Kidney (tissue), 14 donors: ENCODE data around the gene MOG. TPM values are rescaled to one million over a fixed set of nuclear protein-coding genes. Genes with fewer than 3 reads are reported as not detected.

Source experiments
- DNase-seq, 5 donors: peaks; one replicate each; pipeline ENCODE4 v3.0.0-alpha.2; 2013 to 2020
- FAIRE-seq: peaks from 2 replicates; lab custom pipeline; 2012; peaks lifted over from hg19 to GRCh38; lab: Jason Lieb, UNC
- H3K27ac ChIP-seq, 2 donors: one replicate each; pipeline ENCODE4 v1.7.0; 2013; ENCODE audit warnings: low read depth in 2 of 2, low read length in 2 of 2, inconsistent platforms in 1 of 2
- H3K27me3 ChIP-seq: one replicate; pipeline ENCODE4 v1.7.1; 2013; ENCODE audit warnings: low read length, inconsistent platforms; ENCODE audit not compliant: control insufficient read depth, insufficient read depth
- H3K36me3 ChIP-seq, 3 donors: one replicate each; pipeline versions ENCODE4 v1.7.0 to v1.7.1; 2013; ENCODE audit warnings: low read length in 3 of 3, control low read depth in 1 of 3, inconsistent platforms in 1 of 3; ENCODE audit not compliant: insufficient read depth in 3 of 3, control insufficient read depth in 2 of 3
- H3K4me1 ChIP-seq, 3 donors: one replicate each; pipeline versions ENCODE4 v1.7.0 to v1.7.1; 2013; ENCODE audit warnings: low read length in 3 of 3, inconsistent platforms in 1 of 3, low read depth in 1 of 3; ENCODE audit not compliant: control insufficient read depth in 2 of 3, insufficient read depth in 2 of 3
- H3K4me3 ChIP-seq, 3 donors: one replicate each; pipeline versions ENCODE4 v1.7.0 to v1.8.1; 2013; ENCODE audit warnings: low read length in 3 of 3, control low read depth in 1 of 3, inconsistent platforms in 1 of 3
- H3K9ac ChIP-seq, 3 donors: one replicate each; pipeline versions ENCODE4 v1.7.0 to v1.7.1; 2013; ENCODE audit warnings: low read length in 3 of 3, control low read depth in 1 of 3, inconsistent platforms in 1 of 3
- H3K9me3 ChIP-seq, 3 donors: one replicate each; pipeline versions ENCODE4 v1.7.0 to v1.7.1; 2013; ENCODE audit warnings: low read length in 3 of 3, control low read depth in 1 of 3, inconsistent platforms in 1 of 3; ENCODE audit not compliant: control insufficient read depth in 2 of 3, insufficient read depth in 1 of 3
- intact Hi-C: fragments of 100-400 bp; cut with DNase I; formaldehyde crosslinking; loops from one replicate; pipeline ENCODE4 v1.11.1; 2022
- polyA plus RNA-seq: library from polyadenylated mRNA; stranded (reverse); fragments of 350-450 nt; fragmentation: Illumina TruSeq; extraction: RNeasy Lipid Tissue Mini Kit (QIAGEN cat#74804); gene quantifications from one replicate; pipeline ENCODE4 v1.2.3, GENCODE V29; 2014; ENCODE audit warnings: low read depth, low replicate concordance; ENCODE audit not compliant: insufficient read depth
- total RNA-seq: library from RNA; stranded (reverse); fragmentation: NEBNext Ultra II Directional; extraction: Animal tissue kit (Norgen Biotek cat#: 25700); gene quantifications from one replicate; pipeline ENCODE4 v1.2.1, GENCODE V29; 2021
- TF ChIP-seq, protein P1 (sequence below): IDR thresholded peaks from 3 replicates; pipeline ENCODE4 v1.5.1; 2012; ENCODE audit warnings: mild to moderate bottlenecking, moderate library complexity, borderline replicate concordance; ENCODE audit not compliant: insufficient read depth; ENCODE audit errors: extremely low read depth
- donor health status: control.
- donor health status: control.
- donor health status: control.
- donor health status: control.
- donor health status: control.
- donor health status: DM: yes; HTN: yes; CAD: no.
- donor health status: Normal renal cell carcinoma (clear cell type).

Gene MOG
- total and polyA plus RNA-seq, 2 donors from 2014 or later, result not detected

DNA sequence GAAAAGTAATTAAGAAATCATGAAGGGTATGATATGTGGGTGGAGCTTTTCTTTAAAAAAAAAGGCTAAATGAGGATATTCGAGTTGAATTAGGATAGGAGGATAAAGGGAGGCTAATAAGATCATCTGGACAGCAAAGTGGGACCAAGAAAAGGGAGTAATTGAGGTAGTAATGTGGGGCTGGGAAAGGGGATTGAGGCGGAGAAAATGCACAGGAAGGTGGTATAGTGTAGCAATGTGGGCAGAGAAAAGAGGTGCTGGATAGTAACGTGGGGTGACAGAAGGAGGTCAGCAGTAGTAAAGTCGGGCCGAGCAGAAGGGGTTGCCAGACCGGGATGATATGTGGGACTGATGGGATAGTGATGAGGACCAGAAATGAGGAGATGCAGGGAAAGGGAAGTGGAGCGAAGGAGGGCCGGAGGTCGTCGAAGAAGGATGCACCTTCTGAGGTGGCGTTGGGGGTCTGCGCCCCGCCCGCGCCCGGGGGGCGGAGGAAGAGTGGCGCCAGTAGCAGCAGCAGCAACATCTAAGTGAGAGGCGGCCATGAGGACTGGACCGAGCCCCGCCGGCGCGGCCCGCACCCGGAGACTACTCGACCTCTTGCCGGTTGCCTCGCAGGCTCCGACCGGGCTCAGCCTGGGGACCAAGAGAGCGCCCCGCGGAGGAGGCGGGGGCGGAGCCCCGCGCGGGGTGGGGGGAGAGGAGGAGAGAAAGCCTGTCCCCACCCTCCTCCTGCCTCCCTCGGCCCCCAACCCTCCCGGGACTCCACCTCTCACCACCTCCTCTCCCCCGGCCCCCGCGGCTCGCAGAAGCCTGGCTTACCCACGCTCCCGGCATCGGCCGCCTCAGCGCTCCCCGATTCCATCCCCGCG lies 24.8 kb upstream of the MOG start:
- Histone ChIP-seq H3K9me3 (no peaks in the 10 kb centered on the region), H3K4me1 (peaks cover 0 to 13% (median 0%) of the 10 kb centered on the region in 3 donors), H3K27me3 (no peaks in the 10 kb centered on the region), H3K9ac (peak overlapping the region; percentile 16 to 22 (median 16)), H3K27ac (no peak overlapping the region), H3K36me3 (no peaks in the 10 kb centered on the region), H3K4me3 (peak overlapping the region; percentile 56 to 72 (median 61))
- TF ChIP-seq, protein P1, sequence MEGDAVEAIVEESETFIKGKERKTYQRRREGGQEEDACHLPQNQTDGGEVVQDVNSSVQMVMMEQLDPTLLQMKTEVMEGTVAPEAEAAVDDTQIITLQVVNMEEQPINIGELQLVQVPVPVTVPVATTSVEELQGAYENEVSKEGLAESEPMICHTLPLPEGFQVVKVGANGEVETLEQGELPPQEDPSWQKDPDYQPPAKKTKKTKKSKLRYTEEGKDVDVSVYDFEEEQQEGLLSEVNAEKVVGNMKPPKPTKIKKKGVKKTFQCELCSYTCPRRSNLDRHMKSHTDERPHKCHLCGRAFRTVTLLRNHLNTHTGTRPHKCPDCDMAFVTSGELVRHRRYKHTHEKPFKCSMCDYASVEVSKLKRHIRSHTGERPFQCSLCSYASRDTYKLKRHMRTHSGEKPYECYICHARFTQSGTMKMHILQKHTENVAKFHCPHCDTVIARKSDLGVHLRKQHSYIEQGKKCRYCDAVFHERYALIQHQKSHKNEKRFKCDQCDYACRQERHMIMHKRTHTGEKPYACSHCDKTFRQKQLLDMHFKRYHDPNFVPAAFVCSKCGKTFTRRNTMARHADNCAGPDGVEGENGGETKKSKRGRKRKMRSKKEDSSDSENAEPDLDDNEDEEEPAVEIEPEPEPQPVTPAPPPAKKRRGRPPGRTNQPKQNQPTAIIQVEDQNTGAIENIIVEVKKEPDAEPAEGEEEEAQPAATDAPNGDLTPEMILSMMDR, result no peak
- intact Hi-C loops, result no loop called here
- DNase-seq (peak; percentile 77 to 92 (median 84)), FAIRE-seq (no peak)

DNA sequence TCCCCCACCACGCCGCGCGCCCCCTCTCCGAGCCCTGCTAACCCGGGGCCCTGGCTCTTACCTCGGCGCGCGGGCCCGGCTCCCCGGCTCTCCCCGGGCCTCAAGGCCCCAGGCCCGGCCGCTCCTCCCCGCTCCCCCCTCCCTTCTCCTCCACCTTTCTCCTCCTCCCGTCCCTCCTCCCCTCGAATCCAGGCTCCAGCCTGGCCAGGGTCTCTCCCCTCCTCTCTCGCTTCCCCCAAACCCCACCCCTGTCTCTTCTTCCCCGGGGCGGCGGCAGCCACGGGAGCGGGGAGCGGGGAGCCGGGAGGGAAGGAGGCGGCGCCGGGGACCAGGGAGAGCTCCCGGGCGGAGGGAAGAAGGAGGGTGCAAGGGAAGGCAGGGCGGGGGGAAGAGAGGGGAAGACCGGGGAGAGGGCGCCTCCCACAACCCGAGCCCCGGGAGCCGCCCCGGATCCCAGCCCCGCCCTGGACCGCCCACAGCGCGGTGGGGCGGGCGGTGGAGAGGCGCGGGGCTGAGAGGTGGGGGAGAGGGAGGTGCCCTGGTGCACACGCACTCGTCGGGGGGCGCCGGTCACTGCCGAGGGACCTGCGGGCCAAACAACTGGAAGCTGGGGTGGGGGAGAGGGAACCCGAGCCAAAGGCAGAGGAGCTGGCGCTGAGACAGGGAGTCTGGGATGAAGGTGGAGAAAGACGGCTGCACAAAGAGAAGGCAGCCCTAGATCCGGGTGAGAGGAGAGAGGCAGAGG lies 23.9 kb upstream of the MOG start, which contains the start of gene GABBR1:
Gene GABBR1, minus strand, starts transcription at position 395 of the 745 bp plus-strand sequence. CDS start 798 bp downstream, outside the sequence.
- no peak within 1 kb of the TSS for H3K27ac ChIP-seq
- DNase-seq (peak; percentile 95 to 98 (median 96)), FAIRE-seq (no peak)
- no peaks in the 10 kb centered on the region for H3K36me3 ChIP-seq
- peak within 1 kb of the TSS; percentile 56 to 72 (median 70) for H3K4me3 ChIP-seq
- peaks cover 0 to 13% (median 0%) of the 10 kb centered on the region in 3 donors for H3K4me1 ChIP-seq
- peak within 1 kb of the TSS; percentile 22 to 65 (median 58) for H3K9ac ChIP-seq
- H3K9me3 ChIP-seq, result no peaks in the 10 kb centered on the region
- H3K27me3 ChIP-seq, result no peaks in the 10 kb centered on the region
- TF ChIP-seq, protein P1, result no peak
- intact Hi-C loops, result no loop called here

DNA sequence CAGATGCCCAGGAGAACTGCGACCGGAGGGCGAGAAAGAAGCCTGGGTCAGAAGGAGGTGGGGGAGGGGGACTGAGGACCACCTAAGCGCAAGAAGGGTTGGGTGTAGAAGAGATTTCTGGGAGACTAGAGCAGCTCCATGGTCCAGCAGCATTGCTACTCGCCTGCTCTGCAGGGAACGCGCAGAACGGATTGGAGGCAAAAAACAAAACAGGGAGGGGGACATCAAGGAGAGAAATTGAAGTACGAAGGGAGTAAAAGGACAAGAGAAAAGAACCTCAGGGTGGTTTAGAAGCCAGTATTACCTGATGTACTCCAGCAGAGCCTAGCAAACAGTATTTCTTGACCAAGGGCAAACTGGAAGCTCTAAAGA lies 23.4 kb upstream of the MOG start:
- Histone ChIP-seq H3K4me3 (peak overlapping the region; percentile 49 to 72 (median 70)), H3K9ac (peak overlapping the region; percentile 22 to 65 (median 58)), H3K4me1 (peaks cover 0 to 10% (median 0%) of the 10 kb centered on the region in 3 donors), H3K27me3 (no peaks in the 10 kb centered on the region), H3K9me3 (no peaks in the 10 kb centered on the region), H3K27ac (no peak overlapping the region), H3K36me3 (no peaks in the 10 kb centered on the region)
- intact Hi-C loops, result no loop called here
- FAIRE-seq (no peak), DNase-seq (peak in 2 of 5 donors; percentile 74 to 83)
- TF ChIP-seq, protein P1, result no peak
